Astrocyte (in vitro differentiated cells and primary cell): ENCODE results near the gene HSPB7.

Experiments used
- CTCF ChIP-seq: IDR thresholded peaks from 2 replicates; pipeline ENCODE4 v1.5.1; 2011; ENCODE audit warnings: low read depth, mild to moderate bottlenecking, inconsistent platforms, low read length, moderate library complexity; ENCODE audit not compliant: insufficient read depth
- EZH2 ChIP-seq: IDR thresholded peaks from 2 replicates; pipeline ENCODE4 v1.6.1; 2012; ENCODE audit warnings: mild to moderate bottlenecking, low read length, inconsistent platforms; ENCODE audit not compliant: insufficient read depth

- TF ChIP-seq CTCF (no peak), EZH2 (no peak)
Measured at GRCh38 chr1:16051039-16051438, 33.2 kb upstream of the HSPB7 start.
